IMR-90 (cell line): Measurements from ENCODE around the gene USP9X. TPM values are rescaled to one million over a fixed set of nuclear protein-coding genes. Genes with fewer than 3 reads are reported as not detected.

ENCODE experiments used
- ATAC-seq: fragments of 200-7000 bp; cut with Tn5 transposase; 2 replicates; pipeline ENCODE4 v1.9.1; 2020; ENCODE audit warnings: low read depth, mild to moderate bottlenecking, moderate library complexity
- BruUV-seq: library from RNA; stranded (reverse); fragments of 400-500 nt; replicated peaks from 2 replicates; lab custom pipeline; 2021; lab: Mats Ljungman, UMichigan
- CTCF ChIA-PET: fragments of 300-600 bp; formaldehyde crosslinking; extraction: SDS; loops from one replicate; lab custom pipeline; 2021; ENCODE audit warnings: antibody characterized with exemption; lab: Yijun Ruan, JAX
- POLR2A ChIA-PET: fragments of 300-600 bp; sonication (Branson Sonifier 250); formaldehyde crosslinking; loops from one replicate; lab custom pipeline; 2022; ENCODE audit warnings: antibody characterized with exemption; ENCODE audit not compliant: unreplicated experiment; lab: Charles Lee
- DNase-seq: peaks from one replicate; pipeline ENCODE4 v3.0.0; 2013
- H2AFZ ChIP-seq: replicated peaks from 2 replicates; pipeline ENCODE3; 2013; ENCODE audit warnings: low read length, mild to moderate bottlenecking; ENCODE audit not compliant: poor library complexity
- H2AK5ac ChIP-seq: 2 replicates; pipeline ENCODE4 v1.6.1; 2013; ENCODE audit warnings: low read depth, low read length, inconsistent platforms
- H2AK9ac ChIP-seq: replicated peaks from 2 replicates; pipeline ENCODE3; 2013; ENCODE audit warnings: mild to moderate bottlenecking, low read depth, low read length, moderate library complexity; ENCODE audit not compliant: poor library complexity
- H2BK120ac ChIP-seq: 2 replicates; pipeline ENCODE4 v1.6.1; 2013; ENCODE audit warnings: low read depth, low read length, inconsistent platforms
- H2BK15ac ChIP-seq: 3 replicates; pipeline ENCODE4 v1.6.1; 2013; ENCODE audit warnings: low read depth, low read length, inconsistent platforms
- H2BK20ac ChIP-seq: 2 replicates; pipeline ENCODE4 v1.6.1; 2013; ENCODE audit warnings: low read depth, mild to moderate bottlenecking, inconsistent platforms, low read length, moderate library complexity
- H2BK5ac ChIP-seq: 2 replicates; pipeline ENCODE4 v1.6.1; 2013; ENCODE audit warnings: mild to moderate bottlenecking, low read depth, low read length, inconsistent platforms; ENCODE audit not compliant: poor library complexity, severe bottlenecking
- H3K14ac ChIP-seq: replicated peaks from 2 replicates; pipeline ENCODE4 v1.6.1; 2013; ENCODE audit warnings: low read depth, low read length, inconsistent platforms
- H3K18ac ChIP-seq: 2 replicates; pipeline ENCODE4 v1.6.1; 2013; ENCODE audit warnings: low read depth, low read length, control low read depth
- H3K23ac ChIP-seq: 2 replicates; pipeline ENCODE4 v1.6.1; 2013; ENCODE audit warnings: low read depth, low read length, inconsistent platforms
- H3K27ac ChIP-seq: 2 replicates; pipeline ENCODE4 v1.5.1; 2013; ENCODE audit warnings: mild to moderate bottlenecking, control low read depth, low read length; ENCODE audit not compliant: insufficient read depth
- H3K27me3 ChIP-seq: 2 replicates; pipeline ENCODE4 v1.6.1; 2013; ENCODE audit warnings: low read length; ENCODE audit not compliant: control insufficient read depth, insufficient read depth
- H3K36me3 ChIP-seq: 2 replicates; pipeline ENCODE4 v1.6.1; 2013; ENCODE audit warnings: low read length, mixed read lengths; ENCODE audit not compliant: control insufficient read depth, insufficient read depth
- H3K4ac ChIP-seq: 2 replicates; pipeline ENCODE4 v1.6.1; 2013; ENCODE audit warnings: low read depth, low read length, inconsistent platforms
- H3K4me1 ChIP-seq: 2 replicates; pipeline ENCODE4 v1.6.1; 2013; ENCODE audit warnings: low read length, mixed read lengths; ENCODE audit not compliant: control insufficient read depth, insufficient read depth
- H3K4me2 ChIP-seq: 2 replicates; pipeline ENCODE4 v1.6.1; 2013; ENCODE audit warnings: low read depth, mild to moderate bottlenecking, control low read depth, low read length, moderate library complexity
- H3K4me3 ChIP-seq: 2 replicates; pipeline ENCODE4 v1.5.1; 2013; ENCODE audit warnings: low read depth, mild to moderate bottlenecking, control low read depth, low read length, moderate library complexity; ENCODE audit not compliant: insufficient read depth
- H3K56ac ChIP-seq: 2 replicates; pipeline ENCODE4 v1.6.1; 2013; ENCODE audit warnings: low read length, inconsistent platforms; ENCODE audit not compliant: insufficient read depth; ENCODE audit errors: extremely low read depth
- H3K79me1 ChIP-seq, 2 experiments: 2 replicates each; pipeline ENCODE4 v1.6.1; 2013; ENCODE audit warnings: low read length in 2 of 2, inconsistent platforms in 1 of 2, low read depth in 1 of 2
- H3K9ac ChIP-seq: 2 replicates; pipeline ENCODE4 v1.6.1; 2013; ENCODE audit warnings: low read depth, low read length, control low read depth
- H3K9me1 ChIP-seq: 2 replicates; pipeline ENCODE4 v1.6.1; 2013; ENCODE audit warnings: low read length, inconsistent platforms; ENCODE audit not compliant: insufficient read depth
- H3K9me3 ChIP-seq: 2 replicates; pipeline ENCODE4 v1.6.1; 2013; ENCODE audit warnings: low read length; ENCODE audit not compliant: control insufficient read depth, insufficient read depth
- H4K20me1 ChIP-seq: 2 replicates; pipeline ENCODE4 v1.6.1; 2013; ENCODE audit warnings: low read length, inconsistent platforms; ENCODE audit not compliant: insufficient read depth
- H4K5ac ChIP-seq: 2 replicates; pipeline ENCODE4 v1.6.1; 2013; ENCODE audit warnings: mild to moderate bottlenecking, low read depth, low read length, control low read depth
- H4K8ac ChIP-seq, 2 experiments: 2 replicates each; pipeline ENCODE4 v1.6.1; 2013; ENCODE audit warnings: low read depth in 2 of 2, low read length in 2 of 2, control low read depth in 1 of 2, inconsistent platforms in 1 of 2
- H4K91ac ChIP-seq: 2 replicates; pipeline ENCODE4 v1.6.1; 2013; ENCODE audit warnings: low read depth, low read length, inconsistent platforms; ENCODE audit not compliant: insufficient read depth
- ELK1 ChIP-seq: fragments of 150-350 bp; IDR thresholded peaks from 2 replicates; pipeline ENCODE4 v1.6.1; 2016; ENCODE audit warnings: low read depth, mild to moderate bottlenecking, low read length, moderate library complexity, borderline replicate concordance
- MAFK ChIP-seq: IDR thresholded peaks from 2 replicates; pipeline ENCODE4 v1.6.1; 2012; ENCODE audit warnings: low read depth, low read length, improper control_type of control experiment
- MAZ ChIP-seq: IDR thresholded peaks from 2 replicates; pipeline ENCODE4 v1.6.1; 2012; ENCODE audit warnings: low read depth, mild to moderate bottlenecking, low read length, improper control_type of control experiment, moderate library complexity, borderline replicate concordance
- MXI1 ChIP-seq: IDR thresholded peaks from 2 replicates; pipeline ENCODE4 v1.6.1; 2012; ENCODE audit warnings: low read depth, mild to moderate bottlenecking, low read length, moderate library complexity, borderline replicate concordance
- POLR2A ChIP-seq: IDR thresholded peaks from 2 replicates; pipeline ENCODE4 v1.6.1; 2012; ENCODE audit warnings: mild to moderate bottlenecking, low read depth, low read length
- RFX5 ChIP-seq: IDR thresholded peaks from 2 replicates; pipeline ENCODE4 v1.8.0; 2012; ENCODE audit warnings: low read depth, mild to moderate bottlenecking, low read length, moderate library complexity
- WGBS, 2 experiments: methylation state at CpG; one replicate each; pipeline versions ENCODE4 v1.1.5 to v1.1.7; 2013; ENCODE audit warnings: missing lambda C conversion rate in 2 of 2; ENCODE audit not compliant: insufficient read length in 1 of 2; ENCODE audit errors: extremely low coverage in 2 of 2; 5-methylcytosine and 5-hydroxymethylcytosine counted together
- dilution Hi-C: fragments of 300-500 bp; cut with HindIII; formaldehyde crosslinking; loops from one replicate; pipeline ENCODE4 v1.14.3; 2018; ENCODE audit warnings: low sequenced_read_pairs; ENCODE audit not compliant: unreplicated experiment
- in situ Hi-C: fragments of 300-500 bp; cut with MboI; formaldehyde crosslinking; loops from 3 replicates; pipeline ENCODE4 v1.14.3; 2019; ENCODE audit warnings: low sequenced_read_pairs, inconsistent platforms, mixed read lengths
- intact Hi-C: fragments of 100-400 bp; cut with micrococcal nuclease; formaldehyde crosslinking; loops from 2 replicates; pipeline ENCODE4 v1.10.0; 2022
- polyA plus RNA-seq, 3 experiments: library from polyadenylated mRNA; depleted of rRNA; stranded (reverse); fragments of >200 nt; gene quantifications; 2 replicates each; pipeline ENCODE4 v1.2.3, GENCODE V29; 2012; ENCODE audit warnings: low replicate concordance in 1 of 3
- total RNA-seq: library from RNA; depleted of rRNA; stranded (reverse); fragments of >200 nt; gene quantifications from 2 replicates; pipeline ENCODE4 v1.2.3, GENCODE V29; 2012

Gene USP9X
- total and polyA plus RNA-seq, 2 of the 4 experiments (the other 2 are of a cell fraction): 17.5 to 104 TPM

GRCh38 chrX:41108007-41108406, 22.8 kb downstream of the USP9X start:
- no peak for TF ChIP-seq RFX5
- TF ChIP-seq MXI1: no peak
- TF ChIP-seq ELK1: no peak
- TF ChIP-seq MAFK: no peak
- no peak for TF ChIP-seq POLR2A
- no peak for TF ChIP-seq MAZ
- Histone ChIP-seq H3K56ac (no peak overlapping the region), H3K27me3 (peaks cover 5% of the 10 kb centered on the region), H2AFZ (no peak overlapping the region), H4K91ac (no peak overlapping the region), H3K9me1 (peaks cover 9% of the 10 kb centered on the region; the same call in 1 of the 2 replicates), H2AK9ac (no peak overlapping the region), H3K18ac (no peak overlapping the region), H3K14ac (no peak overlapping the region), H4K8ac (no peak overlapping the region), H4K20me1 (peaks cover 88% of the 10 kb centered on the region), H3K9ac (no peak overlapping the region), H3K4ac (no peak overlapping the region), H3K4me2 (no peak overlapping the region), H3K27ac (no peak overlapping the region), H3K9me3 (peaks cover 4% of the 10 kb centered on the region), H2BK15ac (no peak overlapping the region), H3K4me3 (no peak overlapping the region), H3K36me3 (no peaks in the 10 kb centered on the region), H3K4me1 (0 out of 2 replicates have a peak, but pooled peaks cover 4% of the 10 kb centered on the region), H4K5ac (no peak overlapping the region), H2BK120ac (no peak overlapping the region), H3K79me1 (peaks cover 2 to 29% of the 10 kb centered on the region in 2 experiments; a peak in 2 of 4 replicates), H2BK20ac (no peak overlapping the region), H2AK5ac (no peak overlapping the region), H3K23ac (no peak overlapping the region), H2BK5ac (no peak overlapping the region)
- dilution Hi-C loops: no loop called here
- peak; percentile 42 for ATAC-seq
- WGBS, 2 experiments: no CpG with 5 or more reads among the region's 1 CpG
- POLR2A ChIA-PET: no interaction called here
- no peak for DNase-seq
- CTCF ChIA-PET: no interaction called here
- no TSS peak for BruUV-seq
- intact Hi-C loops: no loop called here
- in situ Hi-C loops: no loop called here
